Measurements from ENCODE around the gene ZNF391.
A peak's percentile ranks its signal among the peaks of the same experiment; 100 is the strongest.
"Not testable (repeated sequence)": the region's sequence is repeated elsewhere in the genome, so short reads cannot be mapped to it uniquely, and the experiment has no call there.

ZNF391 gene

GRCh38 chr6:27388293-27389197 is at the start of gene ZNF391:
TSS of gene ZNF391 (plus strand) at chr6:27388759. CDS start at chr6:27400371, 11,612 bp downstream.
- intact Hi-C loops (cut with DNase I) = loop anchor here (5.0 kb wide), 1 partner anchor 89 kb away; no protein-coding TSS in a partner anchor
- peak; percentile 70 to 89 (median 81) for DNase-seq

- intact Hi-C loops (cut with DNase I) = no loop called here
- no peak for DNase-seq
Measured at GRCh38 chr6:27352850-27353249, 35.7 kb upstream of the ZNF391 start.

- intact Hi-C loops (cut with DNase I) = no loop called here
- DNase-seq = no peak
Measured at GRCh38 chr6:27358786-27359185, 29.8 kb upstream of the ZNF391 start.

- no peak for DNase-seq
- intact Hi-C loops (cut with DNase I) = no loop called here
Measured at GRCh38 chr6:27359231-27359630, 29.3 kb upstream of the ZNF391 start.

- intact Hi-C loops (cut with DNase I) = no loop called here
- no peak for DNase-seq
Measured at GRCh38 chr6:27368202-27368601, 20.4 kb upstream of the ZNF391 start.

- no peak for DNase-seq
- intact Hi-C loops (cut with DNase I) = no loop called here
Measured at GRCh38 chr6:27370391-27370790, 18.2 kb upstream of the ZNF391 start.

- intact Hi-C loops (cut with DNase I) = no loop called here
- peak; percentile 56 to 92 (median 78) for DNase-seq
Measured at GRCh38 chr6:27374824-27375612, 13.5 kb upstream of the ZNF391 start.

GRCh38 chr6:27375613-27376079 is 12.9 kb upstream of the ZNF391 start:
- intact Hi-C loops (cut with DNase I) = no loop called here
- DNase-seq = peak in 3 of 42 donors; percentile 2 to 12 (median 4)

GRCh38 chr6:27378406-27378805 is 10.2 kb upstream of the ZNF391 start:
- DNase-seq; intact Hi-C loops (cut with DNase I): not testable (repeated sequence)

- intact Hi-C loops (cut with DNase I); DNase-seq: not testable (repeated sequence)
Measured at GRCh38 chr6:27381001-27381400, 7.6 kb upstream of the ZNF391 start.

- intact Hi-C loops (cut with DNase I) = no loop called here
- no peak for DNase-seq
Measured at GRCh38 chr6:27383011-27383410, 5.5 kb upstream of the ZNF391 start.

- no peak for DNase-seq
- intact Hi-C loops (cut with DNase I) = no loop called here
Measured at GRCh38 chr6:27383481-27383880, 5.1 kb upstream of the ZNF391 start.

- DNase-seq = no peak
- intact Hi-C loops (cut with DNase I) = no loop called here
Measured at GRCh38 chr6:27392623-27393022, 4.1 kb downstream of the ZNF391 start.

- DNase-seq = no peak
- intact Hi-C loops (cut with DNase I) = no loop called here
Measured at GRCh38 chr6:27394073-27394472, 5.5 kb downstream of the ZNF391 start.

- DNase-seq = no peak
- intact Hi-C loops (cut with DNase I) = no loop called here
Measured at GRCh38 chr6:27400877-27401642, 12.5 kb downstream of the ZNF391 start.

GRCh38 chr6:27406085-27406484 is 17.5 kb downstream of the ZNF391 start:
- intact Hi-C loops (cut with DNase I) = no loop called here
- DNase-seq = no peak

GRCh38 chr6:27407153-27407814 is 18.7 kb downstream of the ZNF391 start:
- DNase-seq = peak in 2 of 42 donors; percentile 17 to 30
- intact Hi-C loops (cut with DNase I) = no loop called here

GRCh38 chr6:27414300-27414699 is 25.7 kb downstream of the ZNF391 start:
- no peak for DNase-seq
- intact Hi-C loops (cut with DNase I) = no loop called here

GRCh38 chr6:27414996-27415395 is 26.4 kb downstream of the ZNF391 start:
- intact Hi-C loops (cut with DNase I) = no loop called here
- peak in 3 of 42 donors; percentile 3 to 27 (median 23) for DNase-seq
